Smooth muscle cell (in vitro differentiated cells): ENCODE data around the gene KIF17. TPM values are rescaled to one million over a fixed set of nuclear protein-coding genes. Genes with fewer than 3 reads are reported as not detected.
A peak's percentile ranks its signal among the peaks of the same experiment; 100 is the strongest.

Experiments
- DNase-seq: peaks from one replicate; lab custom pipeline; 2025; ENCODE audit not compliant: unreplicated experiment; lab: John Stamatoyannopoulos, UW
- H2AFZ ChIP-seq: fragments of 200-600 bp; sonication (generic); 2 replicates; pipeline ENCODE4 v1.6.0; 2016; ENCODE audit warnings: antibody characterized with exemption, low read depth, mild to moderate bottlenecking
- H3F3A ChIP-seq: fragments of 200-600 bp; sonication (generic); 2 replicates; pipeline ENCODE4 v1.6.0; 2017; ENCODE audit warnings: antibody characterized with exemption, low read depth
- H3K27ac ChIP-seq: fragments of 200-600 bp; sonication (generic); 2 replicates; pipeline ENCODE4 v1.5.1; 2016; ENCODE audit warnings: low read depth, mild to moderate bottlenecking
- H3K27me3 ChIP-seq: fragments of 200-600 bp; sonication (generic); 2 replicates; pipeline ENCODE4 v1.6.1; 2016; ENCODE audit warnings: low read depth, mild to moderate bottlenecking
- H3K36me3 ChIP-seq: fragments of 200-600 bp; sonication (generic); 2 replicates; pipeline ENCODE4 v1.5.1; 2016; ENCODE audit warnings: low read depth
- H3K4me1 ChIP-seq: fragments of 200-600 bp; sonication (generic); 2 replicates; pipeline ENCODE4 v1.5.1; 2016; ENCODE audit warnings: low read depth
- H3K4me2 ChIP-seq: fragments of 200-600 bp; sonication (generic); 2 replicates; pipeline ENCODE4 v1.6.0; 2016; ENCODE audit warnings: mild to moderate bottlenecking
- H3K4me3 ChIP-seq: fragments of 200-600 bp; sonication (generic); 2 replicates; pipeline ENCODE4 v1.5.1; 2016; ENCODE audit warnings: mild to moderate bottlenecking
- H3K79me2 ChIP-seq: fragments of 200-600 bp; sonication (generic); 2 replicates; pipeline ENCODE4 v1.6.0; 2016; ENCODE audit warnings: low read depth, mild to moderate bottlenecking
- H3K9ac ChIP-seq: fragments of 200-600 bp; sonication (generic); 2 replicates; pipeline ENCODE4 v1.6.0; 2016; ENCODE audit warnings: low read depth
- H3K9me3 ChIP-seq: fragments of 200-600 bp; sonication (generic); replicated peaks from 2 replicates; pipeline ENCODE4 v1.5.1; 2016; ENCODE audit warnings: low read depth
- H4K20me1 ChIP-seq: fragments of 200-600 bp; sonication (generic); 2 replicates; pipeline ENCODE4 v1.6.0; 2016; ENCODE audit warnings: low read depth
- WGBS: methylation state at CpG from one replicate; pipeline ENCODE4 v1.1.7; 2016; ENCODE audit warnings: low lambda C conversion rate; 5-methylcytosine and 5-hydroxymethylcytosine counted together
- polyA plus RNA-seq: library from polyadenylated mRNA; unstranded; fragments of >200 nt; fragmentation: Nextera tagmentation; extraction: Ambion mirVana; gene quantifications from 2 replicates; pipeline ENCODE4 v1.2.1, GENCODE V29; 2016
- total RNA-seq: library from RNA; depleted of rRNA; stranded (reverse); fragments of >200 nt; gene quantifications from 2 replicates; pipeline ENCODE4 v1.2.3, GENCODE V29; 2014
- TF ChIP-seq, protein P1 (sequence below): fragments of 200-600 bp; sonication (generic); IDR thresholded peaks from 2 replicates; pipeline ENCODE4 v1.5.1; 2017; ENCODE audit warnings: borderline replicate concordance, mild to moderate bottlenecking, antibody characterized with exemption; ENCODE audit not compliant: insufficient read depth, poor library complexity, severe bottlenecking

Gene KIF17
- total and polyA plus RNA-seq, 2 experiments from 2014 or later = 0.13 to 2.2 TPM

DNA sequence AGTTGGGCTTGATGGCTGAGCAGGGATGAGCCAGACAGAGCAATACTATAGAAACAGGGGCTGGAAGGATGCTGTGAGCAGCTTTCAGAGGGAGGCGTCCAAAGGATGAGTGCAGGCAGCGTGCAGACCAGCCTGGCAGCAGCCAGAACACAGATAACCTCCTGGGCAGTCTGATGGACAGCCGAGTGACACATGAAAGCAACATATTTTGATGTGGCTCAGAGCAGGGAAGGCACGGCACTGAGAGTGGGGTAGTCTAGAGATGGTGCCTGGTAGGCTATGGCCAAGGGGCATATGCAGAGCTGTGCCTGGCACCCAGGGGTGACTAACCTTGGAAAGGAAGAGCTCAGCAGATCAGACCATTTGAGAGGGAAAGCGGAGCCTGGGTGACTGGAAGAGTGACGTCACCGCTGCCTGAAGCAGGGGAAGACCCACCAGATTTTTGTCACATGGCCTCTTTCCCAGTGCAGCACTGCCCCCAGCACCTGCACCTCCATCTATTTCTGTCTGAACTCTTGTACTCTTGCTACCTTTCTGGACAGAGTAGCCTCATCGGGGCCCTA lies 80.9 kb downstream of the KIF17 start:
- no peaks in the 10 kb centered on the region for H3K36me3 ChIP-seq
- no peaks in the 10 kb centered on the region for H3K9me3 ChIP-seq
- WGBS = 90% methylated on average over 8 of the region's 8 CpGs
- H3K9ac ChIP-seq = no peak overlapping the region
- no peaks in the 10 kb centered on the region for H3K79me2 ChIP-seq
- H3K4me2 ChIP-seq = no peak overlapping the region
- no peak overlapping the region for H3K27ac ChIP-seq
- peaks cover 10% of the 10 kb centered on the region for H3F3A ChIP-seq
- no peak for DNase-seq
- H3K4me3 ChIP-seq = no peak overlapping the region
- no peaks in the 10 kb centered on the region for H3K27me3 ChIP-seq
- no peaks in the 10 kb centered on the region for H3K4me1 ChIP-seq
- H2AFZ ChIP-seq = no peak overlapping the region
- peaks cover 36% of the 10 kb centered on the region for H4K20me1 ChIP-seq
- TF ChIP-seq, protein P1, sequence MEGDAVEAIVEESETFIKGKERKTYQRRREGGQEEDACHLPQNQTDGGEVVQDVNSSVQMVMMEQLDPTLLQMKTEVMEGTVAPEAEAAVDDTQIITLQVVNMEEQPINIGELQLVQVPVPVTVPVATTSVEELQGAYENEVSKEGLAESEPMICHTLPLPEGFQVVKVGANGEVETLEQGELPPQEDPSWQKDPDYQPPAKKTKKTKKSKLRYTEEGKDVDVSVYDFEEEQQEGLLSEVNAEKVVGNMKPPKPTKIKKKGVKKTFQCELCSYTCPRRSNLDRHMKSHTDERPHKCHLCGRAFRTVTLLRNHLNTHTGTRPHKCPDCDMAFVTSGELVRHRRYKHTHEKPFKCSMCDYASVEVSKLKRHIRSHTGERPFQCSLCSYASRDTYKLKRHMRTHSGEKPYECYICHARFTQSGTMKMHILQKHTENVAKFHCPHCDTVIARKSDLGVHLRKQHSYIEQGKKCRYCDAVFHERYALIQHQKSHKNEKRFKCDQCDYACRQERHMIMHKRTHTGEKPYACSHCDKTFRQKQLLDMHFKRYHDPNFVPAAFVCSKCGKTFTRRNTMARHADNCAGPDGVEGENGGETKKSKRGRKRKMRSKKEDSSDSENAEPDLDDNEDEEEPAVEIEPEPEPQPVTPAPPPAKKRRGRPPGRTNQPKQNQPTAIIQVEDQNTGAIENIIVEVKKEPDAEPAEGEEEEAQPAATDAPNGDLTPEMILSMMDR = no peak

- Histone ChIP-seq H3K9ac (no peak overlapping the region), H3K4me2 (peak overlapping the region; percentile 90), H3F3A (peaks cover 12% of the 10 kb centered on the region), H3K4me1 (no peaks in the 10 kb centered on the region), H3K27me3 (no peaks in the 10 kb centered on the region), H3K27ac (peak overlapping the region; percentile 3), H3K36me3 (no peaks in the 10 kb centered on the region), H3K9me3 (no peaks in the 10 kb centered on the region), H2AFZ (peak overlapping the region; percentile 35), H3K4me3 (peak overlapping the region; percentile 93), H3K79me2 (no peaks in the 10 kb centered on the region), H4K20me1 (peaks cover 36% of the 10 kb centered on the region)
- TF ChIP-seq, protein P1 = no peak
- no peak for DNase-seq
- 5% methylated on average over 4 of the region's 4 CpGs for WGBS
Measured at GRCh38 chr1:20634594-20635084, 83.2 kb downstream of the KIF17 start.

- H3K4me3 ChIP-seq = peak overlapping the region; percentile 93
- H3K36me3 ChIP-seq = no peaks in the 10 kb centered on the region
- peaks cover 36% of the 10 kb centered on the region for H4K20me1 ChIP-seq
- H3F3A ChIP-seq = peaks cover 12% of the 10 kb centered on the region
- H3K9me3 ChIP-seq = no peaks in the 10 kb centered on the region
- H3K4me1 ChIP-seq = no peaks in the 10 kb centered on the region
- H3K9ac ChIP-seq = peak overlapping the region; percentile 83
- peak overlapping the region; percentile 35 for H2AFZ ChIP-seq
- no peak for DNase-seq
- WGBS = 2% methylated on average over 11 of the region's 11 CpGs
- no peaks in the 10 kb centered on the region for H3K27me3 ChIP-seq
- H3K79me2 ChIP-seq = no peaks in the 10 kb centered on the region
- TF ChIP-seq, protein P1 = no peak
- peak overlapping the region; percentile 90 for H3K4me2 ChIP-seq
- peak overlapping the region; percentile 3 for H3K27ac ChIP-seq
Measured at GRCh38 chr1:20634065-20634593, 83.7 kb downstream of the KIF17 start.
